GM12878 (cell line): Measurements from ENCODE around the gene BICRA. TPM values are rescaled to one million over a fixed set of nuclear protein-coding genes. Genes with fewer than 3 reads are reported as not detected.

Experiments used
- ATAC-seq: fragments of 200-7000 bp; cut with Tn5 transposase; 3 replicates; pipeline ENCODE4 v1.9.1; 2020; ENCODE audit warnings: mild to moderate bottlenecking, moderate library complexity
- BruUV-seq: library from RNA; stranded (reverse); fragments of 400-500 nt; replicated peaks from 2 replicates; lab custom pipeline; 2021; lab: Mats Ljungman, UMichigan
- CTCF ChIA-PET: fragments of 300-600 bp; sonication (Branson Sonifier 250); formaldehyde crosslinking; extraction: SDS; loops from one replicate; lab custom pipeline; 2021; ENCODE audit warnings: inconsistent platforms; lab: Yijun Ruan, JAX
- POLR2A ChIA-PET: fragments of 350-600 bp; formaldehyde crosslinking; extraction: SDS; loops from one replicate; lab custom pipeline; 2021; ENCODE audit warnings: inconsistent platforms; lab: Charles Lee
- RAD21 ChIA-PET: fragments of 300-600 bp; sonication (Branson Sonifier 250); formaldehyde crosslinking; loops from one replicate; lab custom pipeline; 2023; ENCODE audit warnings: antibody characterized with exemption; ENCODE audit not compliant: unreplicated experiment; lab: Charles Lee
- SMC1A ChIA-PET: fragments of 300-600 bp; sonication (Branson Sonifier 250); formaldehyde crosslinking; loops from one replicate; lab custom pipeline; 2023; ENCODE audit not compliant: unreplicated experiment, uncharacterized antibody; lab: Charles Lee
- DNase-seq: peaks from one replicate; pipeline ENCODE4 v3.0.0-alpha.2; 2011; ENCODE audit warnings: low read depth, low spot score
- FAIRE-seq: peaks from 3 replicates; lab custom pipeline; 2011; peaks lifted over from hg19 to GRCh38; lab: Jason Lieb, UNC
- H2AFZ ChIP-seq: 2 replicates; pipeline ENCODE4 v1.6.0; 2011; ENCODE audit warnings: low read depth, low read length, control low read depth; ENCODE audit not compliant: control insufficient read depth
- H3K27ac ChIP-seq: 2 replicates; pipeline ENCODE4 v1.5.1; 2011; ENCODE audit warnings: control low read depth; ENCODE audit not compliant: control insufficient read depth, insufficient read depth
- H3K27me3 ChIP-seq, 2 experiments: replicated peaks in 1 of 2; 2 replicates each; pipeline versions ENCODE4 v1.6.0 to v1.6.1; 2011; ENCODE audit warnings: low read length in 1 of 2; ENCODE audit not compliant: control insufficient read depth in 2 of 2, insufficient read depth in 2 of 2
- H3K36me3 ChIP-seq, 2 experiments: 2 replicates each; pipeline ENCODE4 v1.5.1; 2011; ENCODE audit warnings: low read length in 1 of 2; ENCODE audit not compliant: control insufficient read depth in 2 of 2, insufficient read depth in 2 of 2
- H3K4me1 ChIP-seq: 2 replicates; pipeline ENCODE4 v1.6.1; 2011; ENCODE audit warnings: mild to moderate bottlenecking, low read length, moderate library complexity, mixed read lengths; ENCODE audit not compliant: control insufficient read depth, insufficient read depth
- H3K4me2 ChIP-seq: 2 replicates; pipeline ENCODE4 v1.6.0; 2011; ENCODE audit warnings: control low read depth; ENCODE audit not compliant: control insufficient read depth, insufficient read depth
- H3K4me3 ChIP-seq: fragments of 200-600 bp; sonication (generic); 2 replicates; pipeline ENCODE4 v1.5.1; 2016
- H3K79me2 ChIP-seq: 2 replicates; pipeline ENCODE4 v1.6.0; 2011; ENCODE audit warnings: low read length; ENCODE audit not compliant: control insufficient read depth, insufficient read depth
- H3K9ac ChIP-seq: 2 replicates; pipeline ENCODE4 v1.8.0; 2011; ENCODE audit warnings: low read length, control low read depth, mixed read lengths; ENCODE audit not compliant: control insufficient read depth, insufficient read depth
- H3K9me3 ChIP-seq: replicated peaks from 3 replicates; pipeline ENCODE4 v1.5.1; 2011; ENCODE audit warnings: mild to moderate bottlenecking, low read length; ENCODE audit not compliant: control insufficient read depth, insufficient read depth
- H4K20me1 ChIP-seq: 2 replicates; pipeline ENCODE4 v1.6.0; 2011; ENCODE audit not compliant: control insufficient read depth, insufficient read depth
- BCLAF1 ChIP-seq: fragments of 450-650 bp; IDR thresholded peaks from 2 replicates; pipeline ENCODE4 v1.6.1; 2017; ENCODE audit warnings: antibody characterized with exemption, mild to moderate bottlenecking, moderate library complexity
- CEBPZ ChIP-seq: fragments of 150-350 bp; IDR thresholded peaks from 2 replicates; pipeline ENCODE4 v1.6.1; 2016; ENCODE audit warnings: low read depth, low read length
- CHD2 ChIP-seq: IDR thresholded peaks from 2 replicates; pipeline ENCODE4 v1.6.1; 2011; ENCODE audit warnings: low read depth, low read length, improper control_type of control experiment, borderline replicate concordance
- CREM ChIP-seq: IDR thresholded peaks from 2 replicates; pipeline ENCODE4 v1.6.1; 2014; ENCODE audit warnings: antibody characterized with exemption, low read depth
- FOXK2 ChIP-seq: fragments of 450-650 bp; IDR thresholded peaks from 2 replicates; pipeline ENCODE4 v1.6.1; 2017; ENCODE audit warnings: mild to moderate bottlenecking, moderate library complexity
- IKZF1 ChIP-seq: fragments of 450-650 bp; conservative IDR thresholded peaks from 2 replicates; pipeline ENCODE4 v1.6.1; 2017; ENCODE audit warnings: antibody characterized with exemption, mild to moderate bottlenecking
- KAT2A ChIP-seq: conservative IDR thresholded peaks from 2 replicates; pipeline ENCODE4 v1.6.1; 2011; ENCODE audit warnings: low read depth, low read length; ENCODE audit not compliant: control insufficient read depth
- MAX ChIP-seq: IDR thresholded peaks from 2 replicates; pipeline ENCODE4 v1.6.1; 2012; ENCODE audit warnings: low read depth, low read length, improper control_type of control experiment
- SMAD1 ChIP-seq: fragments of 450-650 bp; IDR thresholded peaks from 2 replicates; pipeline ENCODE4 v1.6.1; 2018; ENCODE audit warnings: mild to moderate bottlenecking, low read depth; ENCODE audit not compliant: partially characterized antibody
- SMAD5 ChIP-seq: IDR thresholded peaks from 2 replicates; pipeline ENCODE4 v1.6.1; 2016; ENCODE audit warnings: antibody characterized with exemption, low read depth
- SMC3 ChIP-seq: IDR thresholded peaks from 2 replicates; pipeline ENCODE4 v1.6.1; 2011; ENCODE audit warnings: low read length, improper control_type of control experiment, borderline replicate concordance
- SREBF1 ChIP-seq: IDR thresholded peaks from 2 replicates; pipeline ENCODE4 v1.6.1; 2012; ENCODE audit warnings: mild to moderate bottlenecking, low read length
- STAT3 ChIP-seq: IDR thresholded peaks from 2 replicates; pipeline ENCODE4 v1.6.1; 2011; ENCODE audit warnings: low read depth, low read length, improper control_type of control experiment
- ZSCAN29 ChIP-seq: fragments of 450-650 bp; IDR thresholded peaks from 2 replicates; pipeline ENCODE4 v1.6.1; 2017; ENCODE audit warnings: mild to moderate bottlenecking, moderate library complexity
- WGBS: methylation state at CpG from one replicate; pipeline ENCODE4 v1.1.6; 2016; ENCODE audit warnings: low lambda C conversion rate; ENCODE audit not compliant: insufficient replicate concordance, insufficient coverage; ENCODE audit errors: missing lambda C conversion rate; 5-methylcytosine and 5-hydroxymethylcytosine counted together
- in situ Hi-C: fragments of 300-500 bp; cut with MboI; formaldehyde crosslinking; loops from 9 replicates; pipeline ENCODE4 v1.14.3; 2018; ENCODE audit warnings: mixed read lengths
- intact Hi-C: fragments of 100-400 bp; cut with micrococcal nuclease; formaldehyde crosslinking; loops from one replicate; pipeline ENCODE4 v1.14.2; 2022; ENCODE audit not compliant: unreplicated experiment
- polyA plus RNA-seq, 11 experiments: library from polyadenylated mRNA; depleted of rRNA in 4 of 11; unstranded in 6 of 11; stranded (reverse) in 5 of 11; fragments of >200 nt; fragmentation: Nextera tagmentation in 4 of 11; fragmentation: Illumina TruSeq in 1 of 11; extraction: Ambion mirVana in 4 of 11; extraction: Trizol in 1 of 11; gene quantifications; 1 replicate in 1 of 11; 2 replicates in 10 of 11; pipeline versions ENCODE4 v1.2.1 to v1.2.3, GENCODE V29; 2011 to 2016; ENCODE audit warnings: inconsistent platforms in 2 of 11, missing spikeins in 2 of 11, low read depth in 1 of 11
- total RNA-seq, 4 experiments: library from RNA; depleted of rRNA in 3 of 4; stranded (reverse); fragments of >200 nt in 3 of 4; fragmentation: Illumina TruSeq in 1 of 4; extraction: Trizol in 1 of 4; gene quantifications; 2 replicates each; pipeline versions ENCODE4 v1.2.1 to v1.2.3, GENCODE V29; 2013 to 2021

The BICRA gene
- total and polyA plus RNA-seq, 10 of the 15 experiments (the other 5 are each of a cell fraction or from before 2014, with no cell fraction given): 0.11 to 15.3 (median 1.3) TPM

GRCh38 chr19:47670736-47671135 lies 61.8 kb downstream of the BICRA start:
- 93% methylated on average over 8 of the region's 8 CpGs for WGBS
- CTCF ChIA-PET: no interaction called here
- no peaks in the 10 kb centered on the region for H3K4me1 ChIP-seq
- POLR2A ChIA-PET: interaction anchor here (0.5 kb wide), 1 partner anchor 94 kb away, joined by 4 read pairs; no protein-coding TSS in a partner anchor
- H3K27ac ChIP-seq: no peak overlapping the region
- no peak overlapping the region for H3K4me2 ChIP-seq
- no peaks in the 10 kb centered on the region for H3K79me2 ChIP-seq
- FAIRE-seq (no peak), DNase-seq (no peak), ATAC-seq (no peak)
- H2AFZ ChIP-seq: no peak overlapping the region
- no peaks in the 10 kb centered on the region for H3K27me3 ChIP-seq
- TF ChIP-seq BCLAF1 (no peak), SMC3 (no peak), IKZF1 (no peak), SMAD1 (no peak), SMAD5 (no peak), KAT2A (no peak), STAT3 (no peak), SREBF1 (no peak), MAX (no peak), ZSCAN29 (no peak), CHD2 (no peak), CREM (no peak), CEBPZ (no peak), FOXK2 (no peak)
- no TSS peak for BruUV-seq
- in situ Hi-C loops: no loop called here
- RAD21 ChIA-PET: no interaction called here
- H3K9ac ChIP-seq: no peak overlapping the region
- H3K4me3 ChIP-seq: no peak overlapping the region
- H4K20me1 ChIP-seq: no peaks in the 10 kb centered on the region
- SMC1A ChIA-PET: no interaction called here
- intact Hi-C loops: no loop called here
- no peaks in the 10 kb centered on the region for H3K9me3 ChIP-seq
- H3K36me3 ChIP-seq: peaks cover 2 to 7% of the 10 kb centered on the region in 2 experiments; a peak in 3 of 4 replicates
